ENCODE data around the gene OR6C1.
"Not testable (repeated sequence)": the region's sequence is repeated elsewhere in the genome, so short reads cannot be mapped to it uniquely, and the experiment has no call there.

Gene OR6C1

GRCh38 chr12:55314043-55314442 lies at the start of gene OR6C1:
TSS of gene OR6C1 (plus strand) at chr12:55314343. CDS start at chr12:55320600, 6,257 bp downstream.
- H3K4me3 ChIP-seq (ENCODE audit: low read depth, low read length): no peak within 1 kb of the TSS
- TF ChIP-seq CTCF (IDR thresholded peaks at IDR 0.05; ENCODE audit: borderline replicate concordance, insufficient read depth, low read depth, low read length): no peak

- H3K4me3 ChIP-seq (ENCODE audit: low read depth, low read length): no peak overlapping the region
- TF ChIP-seq CTCF (IDR thresholded peaks at IDR 0.05; ENCODE audit: borderline replicate concordance, insufficient read depth, low read depth, low read length): no peak
These were observed 33.2 kb upstream of the OR6C1 start for GRCh38 chr12:55280991-55281390.

GRCh38 chr12:55289999-55290398 lies 24.1 kb upstream of the OR6C1 start:
- TF ChIP-seq CTCF (IDR thresholded peaks at IDR 0.05; ENCODE audit: borderline replicate concordance, insufficient read depth, low read depth, low read length): no peak

GRCh38 chr12:55296469-55296868 lies 17.7 kb upstream of the OR6C1 start, which contains the start of gene OR6C6:
TSS of gene OR6C6 (minus strand) at chr12:55296569. CDS start at chr12:55295232, 1,337 bp downstream.
- H3K4me3 ChIP-seq (ENCODE audit: low read depth, low read length): no peak within 1 kb of the TSS
- TF ChIP-seq CTCF (IDR thresholded peaks at IDR 0.05; ENCODE audit: borderline replicate concordance, insufficient read depth, low read depth, low read length): no peak

More at GRCh38 chr12:55289999-55290398, 24.1 kb upstream of the OR6C1 start:
- no peak overlapping the region for H3K4me3 ChIP-seq (ENCODE audit: low read depth, low read length)

- no peak for TF ChIP-seq CTCF (IDR thresholded peaks at IDR 0.05; ENCODE audit: borderline replicate concordance, insufficient read depth, low read depth, low read length)
- H3K4me3 ChIP-seq (ENCODE audit: low read depth, low read length): no peak overlapping the region
These were observed 6.1 kb downstream of the OR6C1 start for GRCh38 chr12:55320201-55320600.

- not testable (repeated sequence) for H3K4me3 ChIP-seq (ENCODE audit: low read depth, low read length)
These were observed 11.7 kb downstream of the OR6C1 start for GRCh38 chr12:55325801-55326200.

GRCh38 chr12:55330446-55330845 lies 16.3 kb downstream of the OR6C1 start, which contains the start of gene OR6C3:
TSS of gene OR6C3 (plus strand) at chr12:55330746. CDS start at chr12:55331701, 955 bp downstream.
- TF ChIP-seq CTCF (IDR thresholded peaks at IDR 0.05; ENCODE audit: borderline replicate concordance, insufficient read depth, low read depth, low read length): no peak
- no peak within 1 kb of the TSS for H3K4me3 ChIP-seq (ENCODE audit: low read depth, low read length)

- no peak for TF ChIP-seq CTCF (IDR thresholded peaks at IDR 0.05; ENCODE audit: borderline replicate concordance, insufficient read depth, low read depth, low read length)
- H3K4me3 ChIP-seq (ENCODE audit: low read depth, low read length): no peak overlapping the region
These were observed 21.9 kb downstream of the OR6C1 start for GRCh38 chr12:55336002-55336401.

GRCh38 chr12:55355338-55355737 lies 41.2 kb downstream of the OR6C1 start:
- not testable (repeated sequence) for H3K4me3 ChIP-seq (ENCODE audit: low read depth, low read length)
